ENCODE results near the gene VEGFB.
A peak's percentile ranks its signal among the peaks of the same experiment; 100 is the strongest.

Gene VEGFB

GRCh38 chr11:64233913-64234586 lies at the start of gene VEGFB:
Gene VEGFB (plus strand): TSS chr11:64234584. CDS start chr11:64234834, 250 bp downstream.
- TF ChIP-seq NFRKB (IDR thresholded peaks at IDR 0.05), result no peak
- no peak for TF ChIP-seq FOXA1 (IDR thresholded peaks at IDR 0.05)
- TF ChIP-seq BHLHE40 (IDR thresholded peaks at IDR 0.05; ENCODE audit: borderline replicate concordance), result no peak
- TF ChIP-seq FOXM1 (IDR thresholded peaks at IDR 0.05; ENCODE audit: borderline replicate concordance), result no peak
- TF ChIP-seq, protein P1, sequence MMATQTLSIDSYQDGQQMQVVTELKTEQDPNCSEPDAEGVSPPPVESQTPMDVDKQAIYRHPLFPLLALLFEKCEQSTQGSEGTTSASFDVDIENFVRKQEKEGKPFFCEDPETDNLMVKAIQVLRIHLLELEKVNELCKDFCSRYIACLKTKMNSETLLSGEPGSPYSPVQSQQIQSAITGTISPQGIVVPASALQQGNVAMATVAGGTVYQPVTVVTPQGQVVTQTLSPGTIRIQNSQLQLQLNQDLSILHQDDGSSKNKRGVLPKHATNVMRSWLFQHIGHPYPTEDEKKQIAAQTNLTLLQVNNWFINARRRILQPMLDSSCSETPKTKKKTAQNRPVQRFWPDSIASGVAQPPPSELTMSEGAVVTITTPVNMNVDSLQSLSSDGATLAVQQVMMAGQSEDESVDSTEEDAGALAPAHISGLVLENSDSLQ (IDR thresholded peaks at IDR 0.05), result no peak
- TF ChIP-seq LEF1 (IDR thresholded peaks at IDR 0.05; ENCODE audit: borderline replicate concordance), result no peak
- no peak for TF ChIP-seq HDGF (IDR thresholded peaks at IDR 0.05; ENCODE audit: borderline replicate concordance)
- no peak for TF ChIP-seq FOXK2 (IDR thresholded peaks at IDR 0.05)
- no peak for TF ChIP-seq CTBP1 (IDR thresholded peaks at IDR 0.05; ENCODE audit: borderline replicate concordance)
- TF ChIP-seq ZNF384 (IDR thresholded peaks at IDR 0.05), result no peak
- TF ChIP-seq SP1 (IDR thresholded peaks at IDR 0.05), result no peak
- CTCF ChIA-PET, result interaction anchor here (0.6 kb wide), 1 partner anchor 17 kb away, joined by 3 read pairs; no protein-coding TSS in a partner anchor
- POLR2A ChIA-PET, result interaction anchor here (0.7 to 5.3 kb wide), 3 partner anchors 10 to 49 kb away, joined by 3 to 59 read pairs (median 4); partner anchors contain the start of genes FKBP2 and PPP1R14B
- DNase-seq (ENCODE audit: extremely low spot score), result no peak

- TF ChIP-seq ARNT (IDR thresholded peaks at IDR 0.05) (no peak), FOXM1 (IDR thresholded peaks at IDR 0.05; ENCODE audit: borderline replicate concordance) (no peak), CTBP1 (IDR thresholded peaks at IDR 0.05; ENCODE audit: borderline replicate concordance) (no peak), L3MBTL2 (conservative IDR thresholded peaks at IDR 0.05) (peak; percentile 97), NFRKB (IDR thresholded peaks at IDR 0.05) (no peak), FOXK2 (IDR thresholded peaks at IDR 0.05) (no peak), ELF4 (IDR thresholded peaks at IDR 0.05) (peak; percentile 74), LEF1 (IDR thresholded peaks at IDR 0.05; ENCODE audit: borderline replicate concordance) (peak; percentile 49; the same call in 1 of the 2 replicates), SUZ12 (IDR thresholded peaks at IDR 0.05) (no peak), ZNF384 (IDR thresholded peaks at IDR 0.05) (no peak), HDGF (IDR thresholded peaks at IDR 0.05; ENCODE audit: borderline replicate concordance) (no peak), BHLHE40 (IDR thresholded peaks at IDR 0.05; ENCODE audit: borderline replicate concordance) (no peak)
- TF ChIP-seq, protein P1 (IDR thresholded peaks at IDR 0.05), result no peak
- POLR2A ChIA-PET, result interaction anchor here (0.6 to 2.5 kb wide), 37 partner anchors 9 to 319 kb away, joined by 3 to 27 read pairs (median 4); partner anchors contain the start of genes COX8A, DNAJC4, FERMT3 and MACROD1
- CTCF ChIA-PET, result interaction anchor here (2.2 kb wide), 1 partner anchor 20 kb away, joined by 18 read pairs; no protein-coding TSS in a partner anchor
- DNase-seq (ENCODE audit: extremely low spot score), result no peak
These were observed 49.1 kb upstream of the VEGFB start for GRCh38 chr11:64185175-64185692.

DNA sequence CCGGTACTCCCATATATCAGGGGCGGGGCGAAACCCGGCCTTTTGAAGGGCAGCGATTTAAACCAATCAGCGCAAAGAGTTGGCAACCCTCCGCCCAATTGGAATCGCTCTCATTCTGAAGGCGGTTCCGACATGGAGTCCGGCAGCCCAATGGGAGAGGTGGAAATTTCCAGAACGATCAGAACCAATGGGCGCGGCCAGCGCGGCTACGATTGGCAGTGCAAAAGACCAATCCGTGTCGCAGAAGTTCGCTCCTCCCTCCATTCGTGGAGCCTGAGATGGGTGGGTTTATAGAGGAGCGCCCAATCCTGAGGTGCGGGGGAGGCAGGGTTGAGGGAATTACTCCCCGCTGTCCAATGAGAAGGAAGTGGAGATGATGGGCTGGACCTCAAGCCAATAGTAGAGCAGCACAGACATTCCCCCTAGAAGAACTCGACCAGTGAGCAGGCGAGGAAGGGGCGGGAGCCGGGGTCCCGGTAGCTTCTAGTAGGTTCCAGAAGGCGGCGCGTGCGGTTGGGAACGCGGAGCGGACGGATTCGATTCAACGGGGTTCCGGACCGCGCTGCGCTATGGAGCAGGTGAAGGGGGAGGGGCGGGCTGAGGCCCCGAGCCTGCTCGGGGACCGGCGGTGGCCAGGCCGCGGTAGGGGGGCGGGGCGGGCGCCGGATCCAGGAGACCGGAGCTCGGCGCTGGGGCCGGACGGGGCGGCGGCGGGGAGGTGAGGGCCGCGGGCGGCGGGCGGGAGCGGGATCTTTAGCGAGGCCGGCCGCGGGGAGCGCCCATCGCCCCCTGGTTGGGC lies 48.5 kb upstream of the VEGFB start, which contains the start of gene STIP1:
STIP1 (plus strand) TSS at position 479 of the 799 bp plus-strand sequence; CDS start at position 570, 91 bp downstream.
- ChIA-PET POLR2A (interaction anchor here (0.7 to 2.5 kb wide), 28 partner anchors 10 to 320 kb away, joined by 3 to 27 read pairs (median 6); partner anchors contain the start of genes COX8A, FERMT3, MACROD1 and NUDT22), CTCF (interaction anchor here (2.2 kb wide), 1 partner anchor 19 kb away, joined by 18 read pairs; no protein-coding TSS in a partner anchor)
- DNase-seq (ENCODE audit: extremely low spot score), result peak; percentile 94
- TF ChIP-seq HDGF (IDR thresholded peaks at IDR 0.05; ENCODE audit: borderline replicate concordance) (no peak), FOXK2 (IDR thresholded peaks at IDR 0.05) (no peak), L3MBTL2 (conservative IDR thresholded peaks at IDR 0.05) (peak; percentile 73), FOXM1 (IDR thresholded peaks at IDR 0.05; ENCODE audit: borderline replicate concordance) (no peak), ARNT (IDR thresholded peaks at IDR 0.05) (peak; percentile 90), FOXA1 (IDR thresholded peaks at IDR 0.05) (no peak), BHLHE40 (IDR thresholded peaks at IDR 0.05; ENCODE audit: borderline replicate concordance) (no peak), CTBP1 (IDR thresholded peaks at IDR 0.05; ENCODE audit: borderline replicate concordance) (no peak), TARDBP (IDR thresholded peaks at IDR 0.05) (no peak), NFRKB (IDR thresholded peaks at IDR 0.05) (no peak), ZNF384 (IDR thresholded peaks at IDR 0.05) (no peak), SP1 (IDR thresholded peaks at IDR 0.05) (no peak), SUZ12 (IDR thresholded peaks at IDR 0.05) (no peak), ELF4 (IDR thresholded peaks at IDR 0.05) (no peak), LEF1 (IDR thresholded peaks at IDR 0.05; ENCODE audit: borderline replicate concordance) (no peak; the same call in 1 of the 2 replicates)
- TF ChIP-seq, protein P1 (IDR thresholded peaks at IDR 0.05), result peak; percentile 100

GRCh38 chr11:64186492-64187165 lies 47.8 kb upstream of the VEGFB start:
- ChIA-PET POLR2A (interaction anchor here (0.8 to 2.5 kb wide), 12 partner anchors 10 to 321 kb away, joined by 3 to 27 read pairs (median 6); partner anchors contain the start of genes COX8A, FERMT3, MACROD1 and NUDT22), CTCF (interaction anchor here (2.2 kb wide), 1 partner anchor 18 kb away, joined by 18 read pairs; no protein-coding TSS in a partner anchor)
- TF ChIP-seq FOXK2 (IDR thresholded peaks at IDR 0.05) (no peak), SUZ12 (IDR thresholded peaks at IDR 0.05) (no peak), ARNT (IDR thresholded peaks at IDR 0.05) (no peak), SP1 (IDR thresholded peaks at IDR 0.05) (no peak), FOXA1 (IDR thresholded peaks at IDR 0.05) (no peak), ZNF384 (IDR thresholded peaks at IDR 0.05) (no peak), HDGF (IDR thresholded peaks at IDR 0.05; ENCODE audit: borderline replicate concordance) (no peak), L3MBTL2 (conservative IDR thresholded peaks at IDR 0.05) (no peak), CTBP1 (IDR thresholded peaks at IDR 0.05; ENCODE audit: borderline replicate concordance) (no peak), TARDBP (IDR thresholded peaks at IDR 0.05) (no peak), LEF1 (IDR thresholded peaks at IDR 0.05; ENCODE audit: borderline replicate concordance) (no peak), ELF4 (IDR thresholded peaks at IDR 0.05) (no peak), BHLHE40 (IDR thresholded peaks at IDR 0.05; ENCODE audit: borderline replicate concordance) (no peak), FOXM1 (IDR thresholded peaks at IDR 0.05; ENCODE audit: borderline replicate concordance) (no peak), NFRKB (IDR thresholded peaks at IDR 0.05) (no peak)
- TF ChIP-seq, protein P1 (IDR thresholded peaks at IDR 0.05), result no peak
- no peak for DNase-seq (ENCODE audit: extremely low spot score)
